Head of caudate nucleus (tissue), 42 donors: ENCODE results near the gene NDUFAF8.

Experiments used
- DNase-seq, 42 donors: peaks; one replicate each; pipeline versions ENCODE4 v3.0.0 to v3.0.0-alpha.2; 2020 to 2021; ENCODE audit warnings: mixed read lengths in 7 of 42
- intact Hi-C: fragments of 100-400 bp; cut with DNase I; formaldehyde crosslinking; loops from one replicate; pipeline ENCODE4 v1.15.0; 2022

Gene NDUFAF8, protein sequence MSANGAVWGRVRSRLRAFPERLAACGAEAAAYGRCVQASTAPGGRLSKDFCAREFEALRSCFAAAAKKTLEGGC

DNA sequence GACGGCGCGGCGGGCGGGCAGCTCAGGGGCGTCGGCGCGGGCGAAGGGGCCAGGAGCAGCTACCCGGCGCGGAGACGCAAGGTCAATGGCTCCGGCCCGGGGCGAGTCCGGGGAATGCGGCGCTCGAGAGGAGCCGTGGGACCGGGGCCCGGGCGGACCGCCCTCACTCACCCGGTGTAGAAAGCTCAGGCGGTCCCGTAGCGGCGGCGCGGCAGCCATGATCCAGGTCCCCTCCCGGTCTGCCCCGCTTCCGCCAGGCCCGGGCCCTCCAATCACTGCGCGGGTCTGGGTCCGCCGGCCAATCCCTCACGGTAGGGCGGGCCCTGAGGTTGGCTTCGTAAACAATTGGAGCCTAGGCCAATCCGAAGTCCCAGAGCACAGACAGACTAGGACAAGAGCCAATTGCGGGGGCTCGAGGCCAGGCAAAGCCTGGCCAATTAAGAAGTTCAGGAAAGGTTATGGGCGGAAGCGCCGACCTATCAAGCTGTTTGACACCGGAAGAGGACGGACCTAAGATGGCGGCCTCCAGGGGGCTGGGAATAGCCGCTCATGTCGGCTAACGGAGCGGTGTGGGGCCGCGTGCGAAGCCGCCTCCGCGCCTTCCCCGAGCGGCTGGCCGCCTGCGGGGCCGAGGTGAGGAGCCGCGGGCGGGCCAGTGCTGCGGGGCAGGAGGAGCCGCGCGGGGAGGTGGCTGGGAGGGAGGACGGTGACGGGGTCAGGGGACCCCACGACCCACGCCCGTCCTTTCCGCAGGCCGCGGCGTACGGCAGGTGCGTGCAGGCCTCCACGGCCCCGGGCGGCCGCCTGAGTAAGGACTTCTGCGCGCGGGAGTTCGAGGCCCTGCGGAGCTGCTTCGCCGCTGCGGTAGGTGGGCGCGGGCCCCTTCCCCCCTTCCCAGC lies at the start of gene NDUFAF8, which contains the start of gene TEPSIN:
Gene NDUFAF8 (plus strand): TSS at position 504 of the 899 bp plus-strand sequence. CDS start 46 bp downstream, at position 550.
Gene TEPSIN (minus strand): TSS at position 241 of the 899 bp plus-strand sequence. CDS start 22 bp downstream, at position 219.
- intact Hi-C loops = loop anchor here (5.0 kb wide), 1 partner anchor 102 kb away; no protein-coding TSS in a partner anchor

GRCh38 chr17:81189670-81190530 lies 49.2 kb upstream of the NDUFAF8 start:
- peak in 40 of 42 donors; percentile 18 to 83 (median 46) for DNase-seq
- intact Hi-C loops = no loop called here

More for the DNA sequence above, at the start of gene NDUFAF8, which contains the start of gene TEPSIN:
- DNase-seq = peak; percentile 94 to 100 (median 98)

DNA sequence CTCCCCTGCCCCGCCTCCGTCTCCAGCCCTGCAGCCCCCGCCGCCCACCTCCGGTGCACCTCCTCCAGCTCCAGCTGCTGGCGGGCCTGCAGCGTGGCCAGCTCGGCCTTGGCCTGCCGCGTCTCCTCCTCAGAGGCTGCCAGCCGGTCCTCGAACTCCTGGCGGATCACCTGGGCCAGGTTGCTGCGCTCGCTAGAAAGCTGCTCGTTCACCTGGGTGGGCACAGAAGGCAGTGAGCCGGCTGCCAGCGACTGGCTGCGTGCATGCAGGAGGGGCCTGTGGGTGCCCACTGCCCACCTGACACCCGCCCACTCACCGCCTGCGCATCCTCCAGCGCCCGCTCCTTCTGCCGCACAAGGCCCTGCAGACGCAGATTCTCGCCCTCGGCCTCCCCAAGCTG lies 48.5 kb upstream of the NDUFAF8 start:
- DNase-seq = no peak
- intact Hi-C loops = no loop called here

GRCh38 chr17:81191116-81191515 lies 48.0 kb upstream of the NDUFAF8 start:
- intact Hi-C loops = no loop called here

DNA sequence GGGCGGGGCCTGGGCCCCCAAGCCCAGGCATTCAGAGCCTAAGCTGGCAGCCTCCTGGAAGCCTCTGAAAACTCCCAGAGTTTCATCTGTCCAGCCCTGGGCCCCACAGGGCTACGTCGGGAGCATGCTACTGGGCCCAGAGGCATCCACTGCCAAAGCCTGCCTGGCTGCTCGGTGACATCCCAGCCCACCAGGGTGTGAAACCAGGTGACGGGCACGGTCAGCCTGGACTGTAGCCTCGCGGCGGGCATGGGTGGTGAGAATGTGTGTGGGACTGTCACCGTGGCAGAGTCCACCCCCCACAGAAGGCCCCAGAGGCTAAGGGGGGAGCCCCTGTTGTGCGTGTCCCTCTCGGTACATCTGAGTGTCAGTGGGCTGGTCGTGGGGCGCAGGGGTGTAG lies 47.5 kb upstream of the NDUFAF8 start:
- no peak for DNase-seq
- intact Hi-C loops = no loop called here

More at GRCh38 chr17:81191116-81191515, 48.0 kb upstream of the NDUFAF8 start:
- no peak for DNase-seq

- intact Hi-C loops = no loop called here
- no peak for DNase-seq
Observed at GRCh38 chr17:81192386-81193050, 46.6 kb upstream of the NDUFAF8 start.

- intact Hi-C loops = no loop called here
Observed at GRCh38 chr17:81193051-81193410, 46.1 kb upstream of the NDUFAF8 start.

GRCh38 chr17:81193470-81194224 lies 45.5 kb upstream of the NDUFAF8 start:
- no peak for DNase-seq
- intact Hi-C loops = no loop called here

More at GRCh38 chr17:81193051-81193410, 46.1 kb upstream of the NDUFAF8 start:
- no peak for DNase-seq

- no peak for DNase-seq
- intact Hi-C loops = no loop called here
Observed at GRCh38 chr17:81194225-81194760, 44.8 kb upstream of the NDUFAF8 start.

DNA sequence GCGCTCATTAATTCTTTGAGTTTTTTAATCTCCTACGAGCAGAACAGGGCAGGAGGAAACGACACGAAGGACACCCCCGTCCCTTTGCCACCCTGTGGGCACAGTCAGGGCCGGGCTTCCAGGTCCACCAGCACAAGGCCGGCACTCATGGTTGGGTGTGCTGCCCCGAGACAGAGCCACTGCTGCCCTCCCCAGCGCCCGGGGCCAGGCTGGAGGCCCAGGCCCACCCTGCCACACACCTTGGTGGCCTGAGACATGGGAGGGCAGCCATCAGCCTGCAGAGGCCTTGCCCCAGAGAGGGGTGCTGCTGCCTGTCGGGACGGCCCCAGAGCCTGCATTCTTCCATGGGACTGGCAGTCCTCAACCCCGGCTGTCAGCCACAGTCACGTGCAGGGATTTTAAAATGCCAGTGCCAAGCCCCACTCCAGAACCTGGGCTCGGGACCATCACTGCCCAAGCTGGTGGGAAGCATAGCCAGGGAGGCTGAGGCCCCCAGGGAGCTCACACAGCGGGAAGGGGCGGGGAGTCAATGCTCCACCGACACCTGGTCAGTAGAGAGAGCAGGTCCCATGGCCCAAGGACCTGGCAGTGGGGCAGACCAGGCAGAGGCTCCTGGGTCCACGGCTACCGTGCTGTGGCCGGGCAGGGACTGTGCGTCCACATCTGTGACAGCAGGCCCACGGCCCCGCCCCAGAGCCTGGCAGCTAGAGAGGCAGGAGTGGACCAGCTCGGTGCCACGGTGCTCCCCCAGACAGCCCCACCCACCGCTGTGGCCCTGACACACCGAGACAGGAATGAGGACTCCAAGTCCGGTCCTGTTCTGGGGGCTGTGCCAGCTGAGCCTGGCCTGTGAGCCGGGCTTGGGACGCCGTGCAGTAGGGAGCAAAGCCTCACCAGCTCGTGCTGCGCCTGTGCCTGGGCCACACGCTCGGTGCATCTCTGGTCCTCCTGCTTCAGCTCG lies 43.9 kb upstream of the NDUFAF8 start:
- no peak for DNase-seq
- intact Hi-C loops = no loop called here

DNA sequence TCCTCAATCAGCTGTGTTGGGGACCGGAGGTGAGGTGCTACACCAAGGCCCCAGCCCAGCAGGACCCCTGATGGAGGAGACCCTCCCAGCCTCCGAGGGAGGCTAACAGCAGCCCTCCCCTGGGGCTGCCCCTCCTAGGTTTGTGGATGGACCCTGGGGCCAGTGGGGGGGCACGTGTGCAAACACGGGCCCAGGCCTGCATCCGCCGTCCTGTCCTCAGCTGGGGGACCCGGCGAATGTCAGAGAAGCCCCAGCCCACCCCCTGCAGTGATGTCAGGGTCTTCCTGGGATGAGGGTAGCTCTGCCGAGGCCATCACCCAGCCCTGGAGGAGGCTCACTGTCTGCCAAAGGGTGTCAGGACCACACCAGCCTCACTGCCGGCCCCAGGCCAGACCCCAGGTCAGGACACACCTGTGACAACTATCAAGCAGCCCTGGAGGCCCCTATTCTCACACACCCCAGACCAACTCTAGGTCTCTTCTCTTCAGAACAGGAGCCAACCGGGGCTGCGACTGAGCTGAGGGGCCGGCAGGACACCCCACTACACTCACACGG lies 43.1 kb upstream of the NDUFAF8 start:
- no peak for DNase-seq
- intact Hi-C loops = no loop called here

GRCh38 chr17:81196505-81197408 lies 42.4 kb upstream of the NDUFAF8 start:
- DNase-seq = no peak
- intact Hi-C loops = no loop called here

DNA sequence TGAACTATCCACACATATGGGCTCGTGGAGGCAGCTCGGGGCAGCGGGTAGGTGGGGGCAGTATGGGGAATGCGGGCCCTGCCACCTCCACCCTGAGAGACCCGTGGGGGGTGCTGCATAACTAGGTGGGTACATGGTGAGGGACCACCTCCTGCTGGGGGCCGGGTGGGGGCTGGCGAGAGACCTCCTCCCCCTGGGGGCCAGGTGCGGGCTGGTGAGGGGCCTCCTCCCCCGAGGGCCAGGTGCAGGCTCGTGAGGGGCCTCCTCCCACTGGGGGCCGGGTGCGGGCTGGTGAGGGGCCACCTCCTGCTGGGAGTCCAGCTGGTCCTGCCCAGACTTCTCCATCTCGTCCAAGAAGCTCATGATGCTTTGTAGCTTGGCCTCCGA lies 41.7 kb upstream of the NDUFAF8 start:
- no peak for DNase-seq
- intact Hi-C loops = no loop called here

DNA sequence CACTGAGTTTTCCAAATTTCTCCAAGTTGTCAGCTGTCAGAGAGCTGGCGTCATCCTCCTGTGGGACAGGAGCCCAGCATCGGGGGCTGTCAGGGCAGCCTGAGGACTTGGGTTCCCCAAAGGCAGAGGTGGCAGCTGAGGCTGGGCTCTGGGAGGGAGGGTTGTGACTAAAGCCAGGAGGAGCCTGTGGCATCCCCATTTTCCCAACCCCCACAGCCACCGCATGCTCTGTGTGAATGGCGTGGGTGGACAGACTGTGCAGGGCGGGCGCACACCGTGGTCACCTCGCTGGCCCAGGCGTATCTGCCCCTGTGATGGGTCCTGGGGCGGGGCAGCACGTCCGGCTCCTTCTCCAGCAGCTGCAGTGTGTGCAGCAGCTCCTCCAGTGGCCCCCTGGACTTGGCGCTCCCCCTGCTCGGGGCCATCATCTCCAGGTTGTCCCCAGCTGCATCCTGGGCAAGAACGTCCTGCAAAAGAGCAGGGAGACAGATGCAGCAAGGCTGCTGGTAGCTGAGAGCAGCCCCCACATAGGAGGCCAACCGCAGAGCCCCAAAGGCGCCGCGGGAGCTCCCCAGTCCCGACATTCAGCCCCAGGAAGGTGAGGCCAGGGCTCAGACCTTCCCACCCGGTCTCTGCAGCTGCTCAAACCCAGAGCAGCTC lies 41.2 kb upstream of the NDUFAF8 start:
- intact Hi-C loops = no loop called here
- peak in 4 of 42 donors; percentile 5 to 28 (median 18) for DNase-seq
